Coronary artery (tissue), 2 donors: ENCODE measurements around the gene C22orf23.
"Not testable (repeated sequence)": the region's sequence is repeated elsewhere in the genome, so short reads cannot be mapped to it uniquely, and the experiment has no call there.

Experiments used
- DNase-seq: peaks from one replicate; pipeline ENCODE4 v3.0.0-alpha.2; 2017; ENCODE audit warnings: low spot score
- H3K27ac ChIP-seq, 2 donors: fragments of 200-600 bp; sonication (generic); one replicate each; pipeline ENCODE4 v1.5.1; 2016 to 2019
- H3K4me3 ChIP-seq: fragments of 200-600 bp; sonication (generic); 2 replicates; pipeline ENCODE4 v1.5.1; 2016; ENCODE audit warnings: mild to moderate bottlenecking, moderate library complexity
- TF ChIP-seq, protein P1 (sequence below): fragments of 200-600 bp; sonication (generic); IDR thresholded peaks from one replicate; pipeline ENCODE4 v1.5.1; 2019; ENCODE audit warnings: antibody characterized with exemption

The C22orf23 gene

DNA sequence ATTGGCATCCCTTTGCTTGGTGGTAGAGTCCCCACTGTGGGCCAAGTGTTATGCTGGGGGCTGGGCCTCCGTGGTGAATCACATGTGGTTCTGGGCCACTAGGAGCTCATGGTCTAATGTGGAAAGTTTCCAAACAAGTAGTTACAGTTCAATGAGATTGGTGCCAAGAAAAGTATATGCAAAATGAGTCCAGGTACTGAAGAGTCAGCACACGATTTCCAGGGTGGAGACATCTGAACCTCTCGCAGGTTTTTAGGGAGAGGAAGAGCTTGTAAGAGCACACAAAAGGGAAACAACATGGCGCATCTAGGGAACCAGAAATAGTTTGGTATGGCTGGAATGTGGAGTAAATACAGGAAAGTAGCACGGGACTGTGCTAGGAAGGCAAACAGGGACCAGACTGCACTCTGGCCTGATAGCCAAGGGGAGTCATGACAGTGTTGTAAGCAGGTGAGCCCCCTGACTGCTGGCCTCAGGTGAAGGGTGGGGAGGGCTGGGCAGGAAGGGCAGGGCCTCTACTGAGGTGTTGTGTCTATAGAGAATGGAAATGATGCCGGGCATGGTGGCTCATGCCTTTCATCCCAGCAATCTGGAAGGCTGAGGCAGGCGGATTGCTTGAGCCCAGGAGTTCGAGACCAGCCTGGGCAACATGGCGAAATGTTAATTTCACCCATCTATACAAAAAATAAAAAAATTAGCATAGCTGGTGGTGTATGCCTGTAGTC is 12.7 kb upstream of the C22orf23 start:
- peak overlapping the region in 1 of 2 donors; percentile 56 for H3K27ac ChIP-seq
- no peak overlapping the region for H3K4me3 ChIP-seq
- TF ChIP-seq, protein P1, sequence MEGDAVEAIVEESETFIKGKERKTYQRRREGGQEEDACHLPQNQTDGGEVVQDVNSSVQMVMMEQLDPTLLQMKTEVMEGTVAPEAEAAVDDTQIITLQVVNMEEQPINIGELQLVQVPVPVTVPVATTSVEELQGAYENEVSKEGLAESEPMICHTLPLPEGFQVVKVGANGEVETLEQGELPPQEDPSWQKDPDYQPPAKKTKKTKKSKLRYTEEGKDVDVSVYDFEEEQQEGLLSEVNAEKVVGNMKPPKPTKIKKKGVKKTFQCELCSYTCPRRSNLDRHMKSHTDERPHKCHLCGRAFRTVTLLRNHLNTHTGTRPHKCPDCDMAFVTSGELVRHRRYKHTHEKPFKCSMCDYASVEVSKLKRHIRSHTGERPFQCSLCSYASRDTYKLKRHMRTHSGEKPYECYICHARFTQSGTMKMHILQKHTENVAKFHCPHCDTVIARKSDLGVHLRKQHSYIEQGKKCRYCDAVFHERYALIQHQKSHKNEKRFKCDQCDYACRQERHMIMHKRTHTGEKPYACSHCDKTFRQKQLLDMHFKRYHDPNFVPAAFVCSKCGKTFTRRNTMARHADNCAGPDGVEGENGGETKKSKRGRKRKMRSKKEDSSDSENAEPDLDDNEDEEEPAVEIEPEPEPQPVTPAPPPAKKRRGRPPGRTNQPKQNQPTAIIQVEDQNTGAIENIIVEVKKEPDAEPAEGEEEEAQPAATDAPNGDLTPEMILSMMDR = no peak
- no peak for DNase-seq

DNA sequence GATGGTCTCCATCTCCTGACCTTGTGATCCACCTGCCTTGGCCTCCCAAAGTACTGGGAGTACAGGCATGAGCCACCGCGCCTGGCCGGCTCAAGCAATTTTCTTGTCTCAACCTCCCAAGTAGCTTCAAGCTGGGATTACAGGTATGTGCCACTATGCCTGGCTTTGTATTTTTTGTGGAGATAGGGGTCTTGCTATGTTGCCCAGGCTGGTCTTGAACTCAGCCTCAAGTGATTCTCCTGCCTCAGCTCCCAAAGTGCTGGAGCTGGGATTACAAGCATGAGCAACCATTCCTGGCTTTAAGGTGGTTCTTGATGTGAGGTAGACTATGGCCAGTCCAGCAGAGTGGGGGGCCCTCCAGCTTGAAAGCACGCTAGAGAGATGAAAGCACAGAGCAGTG is 7.7 kb upstream of the C22orf23 start:
- DNase-seq = no peak
- Histone ChIP-seq H3K27ac (no peak overlapping the region), H3K4me3 (no peak overlapping the region)
- TF ChIP-seq, protein P1 = no peak

DNA sequence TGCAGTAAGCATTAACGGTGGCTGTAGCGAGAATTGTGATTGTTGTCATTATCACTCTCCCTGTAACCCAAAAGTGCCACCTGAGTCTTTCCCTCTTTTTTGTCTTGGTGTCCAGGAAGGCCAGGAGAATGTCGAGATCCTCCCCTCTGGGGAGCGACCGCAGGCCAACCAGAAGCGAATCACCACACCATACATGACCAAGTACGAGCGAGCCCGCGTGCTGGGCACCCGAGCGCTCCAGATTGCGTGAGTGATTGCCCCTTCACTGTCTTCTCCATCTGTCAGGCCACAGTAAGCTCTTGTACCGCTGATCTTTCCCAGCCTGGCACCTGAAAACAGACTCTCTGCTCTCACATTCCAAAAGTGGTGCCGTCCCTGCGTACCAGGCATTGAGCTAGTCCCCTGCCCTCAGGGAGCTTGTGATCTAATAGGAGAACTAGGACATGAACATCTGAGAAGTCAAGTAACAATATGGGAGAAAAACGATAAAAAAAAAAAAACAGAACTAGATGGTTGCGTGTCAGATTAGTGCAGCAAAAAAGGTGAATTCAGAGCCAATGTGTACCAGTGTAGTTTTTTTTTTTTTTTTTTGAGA is 5.9 kb upstream of the C22orf23 start:
- no peak overlapping the region for H3K4me3 ChIP-seq
- H3K27ac ChIP-seq = no peak overlapping the region
- DNase-seq = no peak
- TF ChIP-seq, protein P1 = no peak

DNA sequence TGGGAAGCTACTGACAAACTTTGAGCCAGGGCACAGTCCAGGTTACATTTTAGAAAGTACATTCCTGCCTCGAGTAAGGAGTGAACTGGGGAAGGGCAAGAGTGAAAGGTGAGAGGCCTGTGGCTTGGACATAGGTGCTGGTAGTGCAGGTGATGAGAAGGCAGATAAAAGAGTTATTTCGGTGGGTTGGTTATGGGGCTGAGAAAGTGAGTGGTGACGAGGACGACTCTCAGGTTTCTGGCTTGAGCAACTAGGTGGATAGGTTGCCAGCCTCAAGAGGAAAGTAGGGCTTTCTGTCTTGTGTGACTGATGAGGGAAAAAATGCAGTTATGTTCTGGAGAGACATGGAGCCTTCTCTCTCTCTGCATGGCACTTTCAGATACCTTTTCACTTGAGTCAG is 3.8 kb upstream of the C22orf23 start:
- TF ChIP-seq, protein P1 = no peak
- no peak overlapping the region for H3K4me3 ChIP-seq
- DNase-seq = no peak
- no peak overlapping the region for H3K27ac ChIP-seq

DNA sequence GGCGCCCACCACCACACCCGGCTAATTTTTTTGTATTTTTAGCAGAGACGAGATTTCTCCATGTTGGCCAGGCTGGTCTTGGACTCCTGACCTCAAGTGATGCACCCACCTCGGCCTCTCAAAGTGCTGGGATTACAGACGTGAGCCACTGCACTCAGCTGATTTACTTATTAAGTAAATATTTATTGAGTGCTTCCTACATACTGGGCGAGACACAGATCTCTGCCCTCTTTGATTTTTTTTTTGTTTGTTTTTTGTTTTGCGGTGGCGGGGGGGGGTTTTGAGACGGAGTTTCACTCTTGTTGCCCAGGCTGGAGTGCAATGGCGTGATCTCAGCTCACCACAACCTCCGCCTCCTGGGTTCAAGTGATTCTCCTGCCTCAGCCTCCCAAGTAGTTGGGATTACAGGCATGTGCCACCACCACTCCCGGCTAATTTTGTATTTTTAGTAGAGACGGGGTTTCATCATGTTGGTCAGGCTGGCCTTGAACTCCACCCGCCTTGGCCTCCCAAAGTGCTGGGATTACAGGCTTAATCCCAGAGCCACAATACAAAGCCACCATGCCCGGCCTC is 2.5 kb upstream of the C22orf23 start:
- H3K4me3 ChIP-seq, H3K27ac ChIP-seq, DNase-seq: not testable (repeated sequence)

DNA sequence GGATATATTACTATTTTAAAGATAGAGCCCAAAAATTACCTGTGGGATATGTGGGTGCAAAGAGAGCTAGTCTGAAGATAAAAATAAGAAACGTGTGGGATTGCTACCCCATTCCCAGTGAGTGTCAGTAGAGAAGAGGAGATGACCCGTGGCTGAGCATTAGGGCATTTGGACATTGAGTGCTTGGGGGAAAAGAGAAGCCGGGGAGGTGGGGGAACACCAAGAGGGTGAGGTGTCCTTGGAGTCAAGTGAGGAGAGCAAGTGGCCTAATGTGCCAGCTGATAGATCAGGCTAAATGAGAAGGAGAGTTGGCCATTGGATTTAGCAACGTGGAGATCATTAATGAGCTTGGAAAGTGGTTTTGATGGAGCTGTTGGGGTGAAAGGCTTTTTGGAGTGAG is 1.3 kb upstream of the C22orf23 start:
- no peak for DNase-seq
- Histone ChIP-seq H3K27ac (no peak overlapping the region), H3K4me3 (peak overlapping the region; percentile 91)
- TF ChIP-seq, protein P1 = no peak

DNA sequence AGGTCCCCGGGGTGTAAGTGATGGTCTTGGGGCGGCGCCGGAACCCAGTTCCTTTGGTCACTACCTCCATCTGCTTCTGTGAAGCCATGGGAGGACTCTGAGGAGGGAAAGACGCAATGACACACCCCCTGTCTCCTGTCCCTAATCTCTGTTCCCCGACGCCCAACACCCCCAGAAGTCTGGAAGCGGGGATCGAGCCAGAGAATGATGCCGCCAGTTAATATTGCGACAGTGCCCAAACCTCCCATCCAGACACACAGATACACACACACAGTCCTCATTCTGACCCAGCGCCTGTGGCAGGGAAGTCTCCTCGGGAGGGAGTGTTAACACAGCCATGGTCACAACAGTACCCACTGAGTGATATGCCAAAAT is 352 bp downstream of the C22orf23 start:
- Histone ChIP-seq H3K27ac (peak overlapping the region in 1 of 2 donors; percentile 84), H3K4me3 (peak overlapping the region; percentile 91)
- DNase-seq = no peak
- TF ChIP-seq, protein P1 = no peak

DNA sequence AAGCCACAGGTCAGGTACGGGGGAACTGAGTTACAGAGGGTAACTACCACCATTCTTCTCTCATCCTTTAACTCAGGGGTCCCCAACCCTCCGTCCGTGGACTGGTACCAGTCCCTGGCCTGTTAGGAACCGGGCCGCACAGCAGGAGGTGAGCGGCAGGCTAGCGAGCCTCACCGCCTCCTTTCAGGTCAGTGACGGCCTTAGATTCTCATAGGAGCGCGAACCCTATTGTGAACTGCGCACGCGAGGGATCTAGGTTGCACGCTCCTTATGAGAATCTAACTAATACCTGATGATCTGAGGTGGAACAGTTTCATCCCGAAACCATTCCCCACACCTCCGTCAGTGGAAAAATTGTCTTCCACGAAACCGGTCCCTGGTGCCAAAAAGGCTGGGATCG is 772 bp downstream of the C22orf23 start:
- peak overlapping the region; percentile 91 for H3K4me3 ChIP-seq
- not testable (repeated sequence) for DNase-seq, H3K27ac ChIP-seq
